Progenitor cell of endocrine pancreas (in vitro differentiated cells): ENCODE measurements around the gene MYH9. TPM values are rescaled to one million over a fixed set of nuclear protein-coding genes. Genes with fewer than 3 reads are reported as not detected.

Experiments used
- DNase-seq: peaks from one replicate; pipeline ENCODE4 v3.0.0; 2021; ENCODE audit warnings: low spot score; ENCODE audit not compliant: unreplicated experiment
- H3K27ac Mint-ChIP-seq: 2 replicates; pipeline ENCODE4 v1.8.0; 2021; ENCODE audit warnings: mild to moderate bottlenecking, moderate library complexity, mixed read lengths
- H3K27me3 Mint-ChIP-seq: 2 replicates; pipeline ENCODE4 v1.8.0; 2021; ENCODE audit warnings: mixed read lengths
- H3K36me3 Mint-ChIP-seq: 2 replicates; pipeline ENCODE4 v1.8.0; 2022; ENCODE audit warnings: mixed read lengths; ENCODE audit not compliant: insufficient read depth
- H3K4me1 Mint-ChIP-seq: 2 replicates; pipeline ENCODE4 v1.8.0; 2021; ENCODE audit warnings: low read depth, mixed read lengths
- H3K4me3 Mint-ChIP-seq: 2 replicates; pipeline ENCODE4 v1.8.0; 2021; ENCODE audit warnings: low read depth, mild to moderate bottlenecking, moderate library complexity, mixed read lengths
- H3K9me3 Mint-ChIP-seq: 2 replicates; pipeline ENCODE4 v1.8.0; 2021; ENCODE audit warnings: low read depth, mixed read lengths
- total RNA-seq: library from RNA; stranded (reverse); gene quantifications from 2 replicates; pipeline ENCODE4 v1.2.1, GENCODE V29; 2021
- TF ChIP-seq, protein P1 (sequence below): fragments of 200-600 bp; sonication (generic); IDR thresholded peaks from one replicate; pipeline ENCODE4 v1.5.0; 2021; ENCODE audit warnings: antibody characterized with exemption, mild to moderate bottlenecking; ENCODE audit not compliant: unreplicated experiment

MYH9 gene
- total RNA-seq, 1 donor from 2014 or later: 299 TPM

DNA sequence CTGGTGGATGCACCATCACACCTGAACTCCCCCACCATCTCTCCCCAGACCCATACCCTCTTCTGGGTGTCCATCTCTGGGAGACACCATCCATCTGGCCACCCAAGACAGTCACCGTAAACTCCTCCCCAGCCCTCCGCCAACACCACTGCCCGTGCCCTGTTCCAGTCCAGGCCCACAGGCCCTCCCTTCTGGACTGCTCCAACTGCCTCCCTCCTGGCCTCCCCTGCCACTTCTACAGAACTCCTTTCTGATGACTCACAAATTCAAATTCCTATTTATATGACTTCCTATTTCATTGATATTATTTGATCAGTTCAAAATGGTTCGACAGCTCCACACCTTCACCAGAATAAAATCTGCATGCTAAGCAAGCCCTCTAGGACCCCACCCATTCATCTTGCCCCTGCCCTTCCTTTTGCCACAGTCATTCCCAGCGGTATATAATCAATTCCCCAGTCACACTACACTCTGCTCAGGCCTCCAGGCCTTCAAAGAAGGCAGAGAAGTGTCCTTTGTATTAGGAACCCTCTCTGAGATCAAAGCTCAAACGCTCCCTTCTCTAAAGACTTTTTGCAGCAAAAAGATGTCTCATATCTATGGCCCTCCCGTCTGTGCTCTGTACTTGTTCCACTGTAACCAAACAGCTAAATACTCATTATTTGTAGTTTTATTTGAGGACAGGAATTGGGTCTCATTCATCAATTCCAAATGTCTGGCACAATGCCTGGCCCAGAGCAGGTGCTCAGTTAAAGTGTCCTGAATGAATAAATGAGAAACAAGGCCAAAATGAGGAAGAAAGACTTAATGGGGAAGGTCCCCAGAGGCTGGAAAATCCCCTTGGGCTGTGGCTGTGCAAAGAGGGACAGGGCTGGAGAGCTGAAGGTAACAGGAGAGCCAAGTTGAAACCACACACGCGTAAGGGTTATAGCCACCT lies 29.0 kb downstream of the MYH9 start:
- TF ChIP-seq, protein P1, sequence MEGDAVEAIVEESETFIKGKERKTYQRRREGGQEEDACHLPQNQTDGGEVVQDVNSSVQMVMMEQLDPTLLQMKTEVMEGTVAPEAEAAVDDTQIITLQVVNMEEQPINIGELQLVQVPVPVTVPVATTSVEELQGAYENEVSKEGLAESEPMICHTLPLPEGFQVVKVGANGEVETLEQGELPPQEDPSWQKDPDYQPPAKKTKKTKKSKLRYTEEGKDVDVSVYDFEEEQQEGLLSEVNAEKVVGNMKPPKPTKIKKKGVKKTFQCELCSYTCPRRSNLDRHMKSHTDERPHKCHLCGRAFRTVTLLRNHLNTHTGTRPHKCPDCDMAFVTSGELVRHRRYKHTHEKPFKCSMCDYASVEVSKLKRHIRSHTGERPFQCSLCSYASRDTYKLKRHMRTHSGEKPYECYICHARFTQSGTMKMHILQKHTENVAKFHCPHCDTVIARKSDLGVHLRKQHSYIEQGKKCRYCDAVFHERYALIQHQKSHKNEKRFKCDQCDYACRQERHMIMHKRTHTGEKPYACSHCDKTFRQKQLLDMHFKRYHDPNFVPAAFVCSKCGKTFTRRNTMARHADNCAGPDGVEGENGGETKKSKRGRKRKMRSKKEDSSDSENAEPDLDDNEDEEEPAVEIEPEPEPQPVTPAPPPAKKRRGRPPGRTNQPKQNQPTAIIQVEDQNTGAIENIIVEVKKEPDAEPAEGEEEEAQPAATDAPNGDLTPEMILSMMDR: no peak
- peaks cover 76% of the 10 kb centered on the region for H3K4me1 Mint-ChIP-seq
- H3K9me3 Mint-ChIP-seq: no peaks in the 10 kb centered on the region
- H3K4me3 Mint-ChIP-seq: no peak overlapping the region
- H3K27me3 Mint-ChIP-seq: no peaks in the 10 kb centered on the region
- no peaks in the 10 kb centered on the region for H3K36me3 Mint-ChIP-seq
- H3K27ac Mint-ChIP-seq: peak overlapping the region; percentile 95
- DNase-seq: no peak

DNA sequence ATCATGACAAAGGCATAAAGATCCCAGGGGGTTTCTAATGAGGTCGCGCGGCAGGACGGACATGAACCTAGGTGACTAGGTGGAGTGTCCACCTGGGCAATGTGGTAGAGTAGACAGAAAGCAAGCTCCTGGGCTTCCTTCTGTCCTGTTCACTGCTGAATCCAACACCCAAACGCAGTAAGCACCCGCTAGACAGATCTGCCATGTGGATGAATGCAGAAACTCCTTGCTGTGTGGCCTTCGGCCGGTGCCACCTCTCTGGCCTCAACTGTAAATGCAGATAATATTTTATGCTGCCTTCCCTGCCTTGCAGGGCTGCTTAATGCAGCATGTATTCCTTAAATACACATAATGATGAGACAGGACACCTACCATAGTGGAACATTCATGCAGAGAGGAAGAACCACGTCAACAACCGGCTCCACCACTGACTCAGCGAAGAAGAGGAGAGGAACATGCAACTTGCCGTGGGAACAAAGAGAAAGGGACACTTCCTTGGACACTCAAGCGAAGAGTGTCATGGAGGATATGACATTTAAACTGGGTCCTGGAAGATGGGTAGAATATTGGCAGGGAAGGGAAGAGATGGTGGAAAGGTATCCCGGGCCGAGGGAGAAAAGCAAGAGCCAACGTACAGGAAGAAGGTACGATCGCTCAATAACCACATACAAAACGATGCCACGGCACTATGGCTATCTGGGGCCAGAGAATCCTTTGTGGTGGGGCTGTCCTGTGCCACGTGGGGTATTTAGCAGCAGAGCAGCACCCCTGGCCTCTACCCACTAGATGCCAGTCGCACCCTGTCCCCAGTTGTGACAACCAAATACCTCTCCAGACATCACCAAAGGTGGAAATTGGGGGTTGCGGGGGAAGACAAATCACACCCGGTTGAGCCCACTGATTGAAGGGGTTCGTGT lies 30.8 kb downstream of the MYH9 start:
- Mint-ChIP-seq H3K27me3 (no peaks in the 10 kb centered on the region), H3K9me3 (no peaks in the 10 kb centered on the region), H3K36me3 (no peaks in the 10 kb centered on the region), H3K27ac (peak overlapping the region; percentile 95), H3K4me3 (no peak overlapping the region), H3K4me1 (peaks cover 73% of the 10 kb centered on the region)
- TF ChIP-seq, protein P1: no peak
- no peak for DNase-seq

DNA sequence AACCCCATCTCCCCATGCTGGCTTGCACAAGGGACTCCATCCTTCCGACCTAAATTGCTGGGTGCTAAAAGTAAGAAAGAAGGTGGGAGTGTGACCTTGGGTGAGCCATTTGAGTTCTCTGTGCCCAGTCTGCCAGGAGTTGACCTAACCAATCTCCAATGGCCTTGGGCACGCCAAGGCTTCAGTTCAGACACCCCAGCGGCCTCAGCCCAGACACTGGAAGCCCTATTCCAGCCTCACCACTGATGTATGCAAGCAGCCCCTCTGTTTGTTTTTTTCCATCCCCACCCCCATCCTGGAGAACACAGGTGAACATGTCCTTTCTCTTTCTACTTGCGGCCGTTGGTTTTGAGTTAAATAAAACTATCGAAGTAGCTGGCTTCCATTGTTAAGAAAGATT lies 31.9 kb downstream of the MYH9 start:
- no peak overlapping the region for H3K4me3 Mint-ChIP-seq
- H3K36me3 Mint-ChIP-seq: no peaks in the 10 kb centered on the region
- TF ChIP-seq, protein P1: no peak
- H3K27me3 Mint-ChIP-seq: no peaks in the 10 kb centered on the region
- H3K9me3 Mint-ChIP-seq: no peaks in the 10 kb centered on the region
- peak overlapping the region; percentile 81 for H3K27ac Mint-ChIP-seq
- peaks cover 75% of the 10 kb centered on the region for H3K4me1 Mint-ChIP-seq
- DNase-seq: no peak

DNA sequence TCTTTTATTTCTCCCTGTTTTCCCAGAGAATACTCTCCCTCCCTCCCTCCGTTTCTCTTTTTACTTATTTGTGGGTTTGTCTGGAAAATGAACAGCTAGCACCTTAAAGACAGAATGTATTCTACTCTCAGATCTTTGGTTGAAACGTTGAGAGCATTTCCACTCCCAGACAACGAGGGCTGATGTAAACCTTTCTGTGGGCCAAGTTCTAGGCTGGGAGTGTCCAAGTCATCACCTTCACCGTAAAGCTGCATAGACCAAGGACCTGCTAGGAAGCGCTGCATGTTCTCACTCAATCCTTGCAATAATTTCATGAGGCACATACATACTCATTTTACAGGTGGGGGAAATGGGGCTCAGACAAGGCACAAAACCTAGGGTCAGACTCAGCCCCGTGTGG lies 32.4 kb downstream of the MYH9 start:
- Mint-ChIP-seq H3K9me3 (no peaks in the 10 kb centered on the region), H3K4me1 (peaks cover 75% of the 10 kb centered on the region), H3K27me3 (no peaks in the 10 kb centered on the region), H3K4me3 (no peak overlapping the region), H3K27ac (peak overlapping the region; percentile 81), H3K36me3 (no peaks in the 10 kb centered on the region)
- DNase-seq: no peak
- TF ChIP-seq, protein P1: no peak

DNA sequence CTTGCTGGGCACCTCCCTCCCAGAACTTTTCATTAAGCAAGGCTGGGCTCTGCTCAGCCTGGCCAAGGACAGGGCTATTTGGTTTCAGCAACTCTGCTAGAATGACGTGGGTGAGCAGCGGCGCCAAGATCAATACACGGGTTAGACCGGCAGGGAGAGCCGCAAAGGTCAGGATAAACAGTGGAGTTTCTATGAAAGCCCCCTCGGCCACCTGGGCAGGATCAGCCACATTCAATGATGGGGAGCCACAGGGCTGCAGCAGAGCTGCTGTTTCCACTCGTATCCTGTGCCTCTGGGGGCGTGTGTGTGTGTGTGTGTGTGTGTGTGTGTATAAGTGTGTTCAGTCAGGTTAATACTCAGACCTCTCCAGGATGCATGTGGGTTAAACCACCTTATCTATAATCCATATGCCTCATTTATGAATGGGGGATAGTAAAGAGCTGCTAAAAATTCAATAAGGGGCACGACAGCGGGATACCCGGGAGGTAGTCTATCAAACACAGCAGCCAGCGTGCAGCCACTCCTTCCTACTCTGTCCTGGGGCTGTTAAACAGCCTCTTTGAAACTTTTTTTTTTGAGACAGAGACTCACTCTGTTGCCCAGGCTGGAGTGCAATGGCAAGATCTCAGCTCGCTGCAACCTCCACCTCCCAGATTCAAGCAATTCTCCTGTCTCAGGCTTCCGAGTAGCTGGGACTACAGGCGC lies 34.8 kb downstream of the MYH9 start:
- Mint-ChIP-seq H3K27me3 (no peaks in the 10 kb centered on the region), H3K27ac (peak overlapping the region; percentile 98), H3K36me3 (peaks cover 4% of the 10 kb centered on the region), H3K4me3 (peak overlapping the region; percentile 31), H3K4me1 (peaks cover 60% of the 10 kb centered on the region), H3K9me3 (no peaks in the 10 kb centered on the region)
- DNase-seq: peak; percentile 58
- TF ChIP-seq, protein P1: peak; percentile 14
